GM18507 (cell line): ENCODE results near the gene MYO1B.

Source experiments
- DNase-seq: peaks from one replicate; pipeline ENCODE4 v3.0.0; 2011; ENCODE audit warnings: low read depth; ENCODE audit not compliant: insufficient read length; ENCODE audit errors: extremely low spot score
- FAIRE-seq: peaks from 2 replicates; lab custom pipeline; 2011; peaks lifted over from hg19 to GRCh38; lab: Jason Lieb, UNC

MYO1B gene

DNA sequence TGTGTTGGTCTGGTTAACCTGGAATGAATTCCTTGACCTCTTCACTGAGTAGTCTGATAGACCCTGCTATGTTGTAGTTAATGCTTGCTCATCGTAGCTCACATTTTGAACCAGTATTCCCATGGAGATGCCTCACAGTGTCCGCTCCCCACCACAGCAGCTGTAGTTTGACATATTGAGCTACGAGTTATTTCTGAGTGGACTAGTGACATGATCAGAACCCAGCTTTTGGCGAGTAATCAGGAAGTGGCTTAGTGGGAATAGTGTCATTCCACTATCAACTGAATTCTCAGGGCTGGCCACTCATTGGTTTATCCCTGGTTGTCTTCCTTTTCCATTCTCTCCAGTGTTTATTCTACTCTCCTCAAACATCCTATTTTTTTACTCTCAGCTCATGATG lies 102.7 kb downstream of the MYO1B start:
- FAIRE-seq (no peak), DNase-seq (no peak)

DNA sequence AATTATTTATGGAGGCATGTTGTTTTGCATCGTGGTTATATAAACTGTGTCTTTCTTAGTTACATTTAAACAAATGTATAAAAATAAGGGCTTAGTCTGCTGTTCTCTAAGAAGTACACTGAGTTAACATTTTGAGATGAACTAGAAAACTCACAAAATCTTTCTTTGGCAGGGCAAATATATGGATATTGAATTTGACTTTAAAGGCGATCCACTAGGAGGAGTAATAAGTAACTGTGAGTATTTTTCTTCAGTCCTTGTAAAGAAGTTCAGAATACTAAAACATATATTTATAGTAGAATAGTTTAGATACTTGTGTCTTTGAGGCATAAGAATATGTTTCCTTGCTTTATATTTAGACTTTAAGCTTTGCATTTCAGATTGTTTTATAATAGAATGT lies 104.8 kb downstream of the MYO1B start:
- no peak for DNase-seq
- no peak for FAIRE-seq

DNA sequence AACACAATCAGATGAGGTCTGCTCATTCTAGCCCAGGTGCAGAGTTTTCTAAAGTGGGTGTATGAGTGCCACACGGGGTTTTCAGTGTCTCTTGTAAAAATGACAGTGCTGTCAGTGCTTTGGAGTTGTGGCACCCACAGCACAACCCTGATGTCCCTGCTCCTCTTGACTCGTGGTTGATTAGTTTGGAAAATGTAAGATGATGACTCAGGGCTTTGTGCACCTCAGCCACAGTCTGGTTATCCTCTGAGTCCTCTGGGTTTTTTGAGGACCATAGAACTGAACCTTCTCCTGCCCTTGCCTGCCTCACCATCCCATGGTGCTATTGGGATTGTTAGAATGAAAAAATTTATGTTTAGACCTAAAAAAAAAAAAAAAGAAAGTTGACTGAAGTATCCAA lies 105.6 kb downstream of the MYO1B start:
- FAIRE-seq = no peak
- DNase-seq = no peak

DNA sequence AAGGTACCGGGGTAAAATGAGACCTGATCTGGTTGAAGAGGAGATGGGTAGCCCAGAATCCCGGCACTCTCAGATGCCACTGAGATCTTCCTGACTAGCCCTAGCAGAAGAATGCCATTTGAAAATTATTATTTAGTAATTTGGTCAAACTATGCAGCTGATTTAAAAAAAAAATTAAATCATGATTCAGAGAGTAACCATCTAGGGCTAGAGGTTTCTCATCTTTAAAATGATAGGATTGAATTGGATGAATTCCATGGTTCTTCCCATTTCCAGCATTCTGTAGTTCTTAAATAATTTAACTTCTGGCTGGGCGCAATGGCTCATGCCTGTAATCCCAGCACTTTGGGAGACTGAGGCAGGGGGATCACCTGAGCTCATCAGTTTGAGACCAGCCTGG lies 106.1 kb downstream of the MYO1B start:
- FAIRE-seq (no peak), DNase-seq (no peak)

DNA sequence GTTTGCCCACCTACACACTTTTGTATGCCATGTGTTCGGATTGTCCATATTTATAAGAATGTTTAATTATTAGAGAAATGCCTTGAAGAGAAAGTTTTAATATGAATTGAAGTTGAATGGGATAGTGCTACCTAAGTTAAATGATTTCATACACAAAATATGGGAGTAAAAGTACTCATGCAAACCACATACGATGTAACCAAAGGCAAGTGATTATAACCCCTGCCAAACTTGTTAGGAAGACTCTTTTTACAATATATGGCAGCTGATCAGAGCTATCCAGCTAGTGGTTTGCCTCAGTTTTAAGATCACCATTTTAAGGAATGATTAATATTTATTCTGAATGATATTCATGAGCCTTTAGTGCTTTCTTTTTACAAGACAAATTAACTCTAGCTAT lies 106.7 kb downstream of the MYO1B start:
- DNase-seq = no peak
- FAIRE-seq = no peak

DNA sequence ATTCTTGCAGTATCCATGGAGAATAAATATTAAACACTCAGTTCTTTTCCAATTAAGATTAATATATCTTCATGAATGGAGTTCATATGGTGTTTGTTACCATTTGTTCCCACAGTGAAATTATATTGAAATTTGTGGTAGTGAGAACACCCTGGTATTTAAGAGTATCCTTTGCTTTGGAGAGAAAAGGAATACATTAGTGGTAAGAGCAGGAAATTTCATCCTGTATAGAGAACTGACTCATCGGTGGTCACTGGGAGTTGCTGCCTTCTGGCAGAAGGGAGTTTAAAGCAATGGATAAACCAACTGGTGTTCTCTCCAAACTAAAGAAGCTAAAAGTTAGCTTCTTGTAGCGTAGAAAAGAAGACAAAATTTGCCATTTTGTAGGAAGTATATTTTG lies 107.3 kb downstream of the MYO1B start:
- DNase-seq (no peak), FAIRE-seq (no peak)

DNA sequence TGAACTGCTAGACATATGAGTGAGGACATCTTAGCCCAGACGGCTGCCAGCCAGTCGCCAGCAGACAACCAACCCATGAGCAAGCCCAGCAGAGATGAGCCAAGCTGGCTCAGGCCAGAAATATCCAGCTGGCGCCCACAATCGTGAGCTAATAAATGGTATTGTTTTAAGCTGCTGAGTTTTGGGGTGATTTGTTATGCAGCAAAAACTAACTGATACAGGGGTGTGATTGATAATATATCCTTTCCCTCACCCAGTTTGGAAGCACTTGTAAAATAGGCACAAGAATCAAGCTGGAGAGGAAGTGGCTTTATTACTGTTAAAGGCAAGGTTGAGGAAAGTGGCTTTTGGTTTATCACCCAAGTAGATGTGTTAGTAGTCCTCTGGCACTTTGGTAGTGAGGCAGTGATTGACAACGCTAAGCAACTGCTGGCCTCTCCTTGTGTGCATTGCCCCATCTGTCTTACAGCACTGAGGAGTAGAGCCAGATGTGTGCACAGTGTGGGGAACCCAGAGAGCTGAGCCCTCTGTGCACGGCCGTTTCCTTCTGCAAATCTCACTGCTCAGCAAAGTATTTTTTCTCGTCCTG lies 110.1 kb downstream of the MYO1B start:
- no peak for DNase-seq
- no peak for FAIRE-seq

DNA sequence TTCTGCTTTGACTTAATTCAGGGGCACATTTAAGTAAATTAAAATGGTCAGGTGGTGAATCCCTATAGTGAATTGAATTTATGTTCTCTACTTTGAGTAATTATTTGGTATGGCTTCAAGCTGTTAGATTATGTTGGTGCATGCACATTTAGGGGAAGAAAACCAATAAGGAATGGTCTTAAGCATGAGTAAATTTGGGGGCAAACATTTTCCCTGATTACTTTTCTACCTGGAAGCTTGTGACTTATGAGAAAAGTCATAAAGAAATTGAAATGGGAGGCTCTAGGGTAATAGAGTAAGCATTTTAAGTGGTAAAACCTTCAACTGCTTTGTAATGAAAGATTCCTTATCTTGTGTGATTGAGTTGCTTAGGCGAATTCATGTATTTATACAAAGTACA lies 112.5 kb downstream of the MYO1B start:
- no peak for DNase-seq
- no peak for FAIRE-seq

DNA sequence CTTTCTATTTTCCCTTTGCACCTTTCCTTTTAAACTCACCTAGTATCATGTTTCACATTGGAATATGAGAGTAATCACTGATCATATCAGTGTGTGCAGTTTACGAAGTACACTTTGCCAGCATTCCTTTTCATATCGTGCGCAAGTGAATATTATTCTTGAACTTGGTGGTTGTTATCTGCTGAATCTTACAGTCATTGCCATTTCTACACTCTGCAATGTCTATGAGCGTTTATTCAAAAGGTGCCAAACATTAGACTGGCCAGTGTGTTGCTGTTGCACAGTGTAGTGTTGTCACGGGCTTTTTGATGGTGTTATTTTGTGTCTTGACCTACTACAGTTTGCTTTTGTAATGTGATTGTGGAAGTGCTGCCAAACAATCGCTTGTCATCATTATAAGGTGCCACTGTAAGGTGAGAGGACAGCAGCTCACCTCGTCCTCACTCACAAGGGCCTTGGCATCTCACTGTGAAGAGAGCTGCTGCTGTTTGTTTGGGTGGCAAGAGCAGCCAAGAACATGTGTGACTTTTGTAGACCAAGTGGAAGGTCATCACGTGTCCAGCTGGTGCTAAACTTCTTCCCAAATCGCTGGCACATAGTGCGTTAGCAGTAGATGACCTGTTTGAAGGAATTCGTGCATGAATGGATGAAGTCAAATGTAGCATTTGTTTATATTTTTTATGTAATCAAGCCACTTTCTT lies 113.3 kb downstream of the MYO1B start:
- FAIRE-seq (no peak), DNase-seq (no peak)

DNA sequence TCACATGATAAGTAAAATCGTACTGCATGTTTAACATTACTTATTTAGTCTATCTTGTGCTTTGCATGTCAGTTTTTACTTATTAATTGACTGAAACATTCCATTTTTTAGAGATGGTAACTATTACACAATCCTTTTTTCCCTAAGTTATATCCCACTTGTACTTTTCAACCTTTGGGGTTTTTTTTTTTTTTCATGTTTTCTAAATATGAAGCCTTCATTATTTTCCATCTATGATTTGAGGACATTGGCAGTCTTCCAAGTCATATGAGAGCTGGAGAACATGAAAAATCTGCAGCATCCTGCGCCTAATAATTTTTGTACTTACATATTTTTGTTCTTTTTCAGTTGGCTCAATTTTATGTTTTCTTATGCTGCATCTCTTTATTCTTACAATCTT lies 113.9 kb downstream of the MYO1B start:
- DNase-seq (no peak), FAIRE-seq (no peak)

DNA sequence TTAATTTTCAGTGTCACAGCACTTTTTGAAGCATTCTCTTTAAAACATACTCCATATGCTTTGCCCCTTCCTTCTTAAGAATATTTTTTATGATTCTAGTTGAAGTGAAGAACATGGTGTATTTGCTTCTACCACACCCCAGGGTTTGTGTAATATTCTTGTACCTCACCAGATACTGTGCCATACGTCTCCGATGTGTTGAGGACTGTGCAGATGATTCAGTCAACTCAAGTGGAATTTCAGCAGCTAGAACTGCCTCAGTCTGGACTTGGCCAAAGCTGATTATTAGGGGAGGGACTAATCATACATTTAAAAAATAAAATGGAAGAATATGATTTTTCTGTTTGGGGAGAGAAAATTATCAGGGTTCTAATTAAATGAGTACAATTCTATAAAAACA lies 115.7 kb downstream of the MYO1B start:
- DNase-seq (no peak), FAIRE-seq (no peak)

DNA sequence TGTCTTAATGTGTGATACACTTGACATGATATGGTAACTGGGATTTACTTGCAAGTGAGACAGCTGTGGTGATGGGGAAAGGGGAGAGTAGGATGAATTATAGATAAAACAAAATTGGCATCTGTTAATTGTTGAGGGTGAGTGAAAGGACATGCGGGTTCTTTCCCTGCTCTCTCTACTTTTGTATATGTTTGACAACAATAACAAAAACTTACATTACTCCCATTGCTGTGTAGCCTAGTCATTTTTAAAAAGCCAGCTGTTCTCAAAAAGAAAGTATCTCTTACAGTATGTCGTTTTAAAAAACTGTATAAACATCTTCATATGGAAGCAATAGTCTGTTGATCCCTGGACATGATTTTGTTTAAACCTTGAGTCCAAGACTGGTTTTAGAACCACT lies 117.6 kb downstream of the MYO1B start:
- DNase-seq = no peak

DNA sequence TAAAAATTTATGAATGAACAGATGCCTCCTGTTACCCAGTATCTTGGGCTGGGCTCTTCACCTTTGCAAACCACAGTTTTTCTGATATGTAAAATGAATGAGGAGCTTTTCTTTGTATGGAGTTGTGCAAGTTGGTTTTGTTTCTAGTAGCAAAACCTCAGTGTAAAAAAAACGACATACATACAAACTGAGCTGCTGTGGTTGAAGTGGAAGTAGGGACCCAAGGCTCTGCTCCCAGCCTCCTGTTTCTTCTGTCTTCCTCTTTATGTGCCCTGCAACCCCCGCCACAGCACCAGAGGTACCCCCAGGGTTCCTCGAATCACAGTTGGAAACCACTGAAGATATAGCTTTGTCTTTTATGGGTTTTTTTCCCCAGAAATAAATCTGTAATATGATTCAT lies 118.1 kb downstream of the MYO1B start:
- DNase-seq = no peak
- FAIRE-seq = no peak

More for the DNA sequence above, 117.6 kb downstream of the MYO1B start:
- no peak for FAIRE-seq

DNA sequence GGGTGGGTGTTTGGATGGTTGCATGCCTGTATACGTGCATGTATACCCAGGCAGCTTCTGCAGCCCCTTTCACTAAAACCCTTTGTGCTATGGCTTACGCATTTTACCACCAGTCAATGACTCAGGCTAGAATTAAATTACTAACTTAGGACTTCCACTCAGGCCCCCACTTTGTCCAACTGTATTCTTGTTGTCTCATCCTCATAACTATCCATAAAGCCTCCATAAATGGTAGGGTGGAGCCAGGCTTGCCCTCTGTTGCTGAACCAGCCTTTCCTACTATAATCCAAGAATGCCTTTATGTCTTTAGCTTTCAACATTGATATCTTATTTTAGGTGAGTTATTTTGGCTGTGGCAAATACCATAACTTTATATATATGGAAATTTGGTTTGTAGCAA lies 119.9 kb downstream of the MYO1B start:
- FAIRE-seq (no peak), DNase-seq (no peak)

DNA sequence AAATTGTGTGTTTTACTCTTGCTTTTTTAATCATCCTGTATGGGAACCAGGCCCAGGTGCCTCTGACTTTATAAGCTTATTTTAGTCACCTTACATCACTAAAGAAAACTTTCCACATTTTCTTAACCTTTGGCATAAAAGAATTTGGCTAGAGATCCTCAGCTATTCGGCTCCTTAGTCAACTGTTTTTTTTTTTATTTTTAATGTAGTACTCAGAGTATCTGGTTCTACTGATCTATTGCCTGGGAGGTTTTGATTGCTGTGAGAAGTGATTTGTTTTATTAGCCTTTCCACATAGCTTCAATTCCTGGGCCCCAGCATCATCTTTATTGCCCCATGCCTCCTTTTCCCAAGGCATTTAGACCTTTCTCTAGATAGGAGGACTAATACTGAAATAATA lies 121.0 kb downstream of the MYO1B start:
- FAIRE-seq (no peak), DNase-seq (no peak)

DNA sequence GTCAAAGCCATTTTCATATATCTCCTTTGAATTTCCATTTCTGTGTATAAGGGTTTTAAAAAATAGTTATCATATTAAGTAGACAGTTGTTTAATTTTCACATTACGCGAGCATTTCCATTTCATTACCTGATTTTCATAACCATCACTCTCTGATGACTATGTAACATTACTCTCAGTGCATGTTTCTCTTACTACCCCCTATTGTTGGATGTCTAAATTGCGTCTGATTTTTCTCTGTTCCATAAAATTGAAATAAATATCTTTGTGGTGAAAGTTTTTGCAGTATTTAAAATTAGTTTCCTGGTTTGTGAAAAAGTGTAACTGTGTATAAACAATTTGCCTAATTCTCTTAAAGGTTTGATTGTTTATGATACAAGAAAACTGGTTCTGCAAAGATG lies 123.8 kb downstream of the MYO1B start:
- DNase-seq (no peak), FAIRE-seq (no peak)

DNA sequence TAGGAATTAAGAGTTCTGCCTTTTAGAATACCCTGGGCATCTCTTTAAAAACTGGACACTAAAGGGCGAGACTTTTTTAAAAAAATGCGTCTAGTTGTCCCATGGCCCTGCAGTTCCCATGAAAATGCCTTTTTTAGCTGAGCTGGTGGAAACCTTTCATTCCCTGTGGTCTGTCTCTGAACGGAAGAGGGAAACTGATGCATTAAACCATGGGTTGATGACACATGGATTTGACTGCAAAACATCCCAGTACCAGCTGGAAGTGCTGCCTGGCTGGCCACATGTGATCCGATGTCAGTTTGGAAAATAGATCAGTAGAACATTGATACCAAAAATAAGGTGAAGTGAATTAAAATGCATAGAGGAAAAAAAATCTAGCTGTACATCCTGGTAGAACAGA lies 129.2 kb downstream of the MYO1B start:
- FAIRE-seq = no peak
- DNase-seq = no peak

DNA sequence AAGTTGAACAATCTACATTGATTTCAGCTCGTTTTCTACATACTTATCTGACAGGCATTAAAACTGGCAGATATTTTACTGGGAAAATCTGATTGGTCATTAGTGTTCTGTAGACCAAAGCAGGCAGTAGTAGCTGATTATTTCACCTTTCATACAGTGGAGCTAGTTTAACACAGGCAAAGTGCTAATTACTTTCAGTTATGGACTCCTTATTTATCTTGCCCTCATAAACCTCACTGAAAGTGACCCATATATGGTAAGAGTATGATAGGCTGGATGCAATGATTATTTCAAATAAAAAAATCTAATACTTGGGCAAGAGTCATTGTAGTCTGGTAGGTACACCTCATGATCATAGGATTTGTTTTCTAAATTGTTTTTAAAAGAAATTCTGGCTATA lies 129.7 kb downstream of the MYO1B start:
- no peak for FAIRE-seq
- DNase-seq = no peak

DNA sequence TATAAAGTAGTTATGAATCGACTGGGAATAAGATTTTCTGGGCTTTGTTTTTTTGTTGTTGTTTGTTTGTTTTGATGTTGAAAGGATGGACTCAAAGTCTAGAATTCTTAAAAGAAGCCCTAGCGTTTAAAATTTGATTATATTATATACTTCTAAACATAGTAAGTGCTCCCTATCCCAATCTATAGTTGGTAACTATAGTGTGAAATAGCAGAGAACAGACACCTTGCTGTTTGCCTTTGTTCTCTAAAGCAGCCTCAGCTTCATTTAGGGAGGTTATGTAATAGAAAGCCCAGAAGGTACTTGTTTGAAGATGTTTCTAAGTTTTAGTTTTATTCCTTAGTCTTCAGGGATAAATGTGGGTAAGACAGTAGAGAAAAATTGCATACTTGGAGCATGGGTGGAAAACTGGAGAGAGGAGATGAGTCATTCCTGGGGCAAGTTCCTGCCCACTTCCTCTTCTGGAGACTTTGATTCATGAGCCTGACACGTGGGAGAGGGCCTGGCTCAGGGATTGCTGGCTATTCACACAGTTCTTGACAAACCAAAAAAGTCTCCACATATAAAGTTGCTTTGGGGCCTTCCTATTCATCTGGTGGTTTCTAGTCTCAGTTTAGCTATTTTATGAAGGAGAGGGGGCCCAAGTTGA lies 131.9 kb downstream of the MYO1B start:
- DNase-seq (no peak), FAIRE-seq (peak; percentile 21)

DNA sequence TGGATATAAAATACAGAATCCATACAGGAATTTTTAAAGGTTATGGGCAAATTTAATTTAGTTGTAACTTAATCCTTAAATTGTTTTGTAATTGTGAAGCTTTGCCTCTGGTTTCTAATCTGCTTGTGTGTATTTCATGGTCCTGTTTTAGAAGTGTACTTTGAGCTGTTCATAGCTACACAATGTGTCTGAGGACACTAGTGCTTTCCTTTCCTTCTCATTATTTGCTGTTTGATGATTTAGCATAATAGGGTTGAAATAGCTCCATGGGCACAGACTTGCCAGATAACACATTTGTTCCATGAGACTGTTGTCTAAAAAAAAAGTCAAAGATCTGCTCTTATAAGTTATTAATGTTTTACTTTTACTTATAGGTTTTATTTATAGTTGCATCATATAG lies 134.2 kb downstream of the MYO1B start:
- no peak for FAIRE-seq
- no peak for DNase-seq

DNA sequence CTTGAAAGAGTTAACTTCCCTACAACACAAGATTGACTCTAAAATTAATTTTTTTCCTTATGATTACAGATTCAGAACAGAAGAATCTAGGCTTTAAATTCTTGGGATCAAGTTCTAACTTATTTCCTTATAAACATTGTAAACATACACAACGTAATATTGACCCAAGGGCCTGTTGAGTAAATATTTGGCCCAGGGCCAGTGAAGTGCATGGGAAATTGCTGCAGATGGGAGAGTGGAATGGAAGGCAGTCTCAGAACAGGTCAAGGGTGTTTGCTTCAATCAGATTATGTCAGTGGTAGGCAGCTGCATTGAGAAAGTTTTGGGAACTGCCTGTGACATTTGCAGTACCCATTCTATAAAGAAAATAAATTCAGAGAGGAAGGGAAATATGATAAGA lies 137.6 kb downstream of the MYO1B start:
- no peak for DNase-seq
- FAIRE-seq = no peak
